Cardiac muscle cell (in vitro differentiated cells and primary cell): ENCODE data around the gene ERCC8. TPM values are rescaled to one million over a fixed set of nuclear protein-coding genes. Genes with fewer than 3 reads are reported as not detected.

ENCODE experiments used
- DNase-seq, 2 donors: peaks; one replicate each; pipeline versions ENCODE4 v3.0.0 to v3.0.0-alpha.2; 2010 to 2017; ENCODE audit warnings: low read depth in 1 of 2, low spot score in 1 of 2
- H3K27ac ChIP-seq: fragments of 200-600 bp; sonication (generic); 2 replicates; pipeline ENCODE4 v1.5.1; 2016
- H3K27me3 ChIP-seq: fragments of 200-600 bp; sonication (generic); 2 replicates; pipeline ENCODE4 v1.6.0; 2016; ENCODE audit warnings: control low read depth
- H3K36me3 ChIP-seq: fragments of 200-600 bp; sonication (generic); 2 replicates; pipeline ENCODE4 v1.5.1; 2016; ENCODE audit warnings: control low read depth
- H3K4me1 ChIP-seq: fragments of 200-600 bp; sonication (generic); 2 replicates; pipeline ENCODE4 v1.8.1; 2017; ENCODE audit warnings: low read depth, mild to moderate bottlenecking, mixed run types
- H3K4me3 ChIP-seq: fragments of 200-600 bp; sonication (generic); 2 replicates; pipeline ENCODE4 v1.5.1; 2016; ENCODE audit warnings: mild to moderate bottlenecking
- H3K9me3 ChIP-seq: fragments of 200-600 bp; sonication (generic); 2 replicates; pipeline ENCODE4 v1.5.1; 2017; ENCODE audit warnings: low read depth, mild to moderate bottlenecking, control low read depth
- CTCF ChIP-seq: IDR thresholded peaks from 2 replicates; pipeline ENCODE4 v1.5.1; 2012; ENCODE audit warnings: low read depth, mild to moderate bottlenecking, low read length
- polyA plus RNA-seq: library from polyadenylated mRNA; unstranded; fragments of >200 nt; fragmentation: Nextera tagmentation; extraction: Ambion mirVana; gene quantifications from 2 replicates; pipeline ENCODE4 v1.2.1, GENCODE V29; 2016
- total RNA-seq: library from RNA; depleted of rRNA; stranded (reverse); fragments of >200 nt; gene quantifications from 2 replicates; pipeline ENCODE4 v1.2.3, GENCODE V29; 2016

The ERCC8 gene
- total and polyA plus RNA-seq, 2 experiments from 2014 or later: 9.7 to 19.1 TPM

- no peak for TF ChIP-seq CTCF
- Histone ChIP-seq H3K4me3 (no peak overlapping the region), H3K27me3 (no peaks in the 10 kb centered on the region), H3K27ac (no peak overlapping the region), H3K36me3 (no peaks in the 10 kb centered on the region), H3K9me3 (no peaks in the 10 kb centered on the region), H3K4me1 (no peaks in the 10 kb centered on the region)
- DNase-seq: no peak
These were observed 118.2 kb downstream of the ERCC8 start for GRCh38 chr5:60826653-60827052.

Other genes starting within 250 kb of the ERCC8 start
- gene DEPDC1B, start 244.9 kb downstream of the ERCC8 start, total RNA-seq: 1.6 and 15.7 TPM in 2 replicates
- 1.8 and 20.8 TPM in 2 replicates for gene DEPDC1B, start 244.9 kb downstream of the ERCC8 start, polyA plus RNA-seq
- gene ELOVL7, start 100.8 kb downstream of the ERCC8 start, total RNA-seq: 0.14 and 0.42 TPM in 2 replicates
- gene ELOVL7, start 100.8 kb downstream of the ERCC8 start, polyA plus RNA-seq: 0.64 and 1.6 TPM in 2 replicates
- gene NDUFAF2, start 135 bp upstream of the ERCC8 start, total RNA-seq: 17.6 and 28.8 TPM in 2 replicates
- 50.3 and 51.2 TPM in 2 replicates for gene NDUFAF2, start 135 bp upstream of the ERCC8 start, polyA plus RNA-seq
- gene SMIM15, start 217.4 kb upstream of the ERCC8 start, total RNA-seq: 34.3 and 36.0 TPM in 2 replicates
- gene SMIM15, start 217.4 kb upstream of the ERCC8 start, polyA plus RNA-seq: 32.8 and 42.0 TPM in 2 replicates